ENCODE results near the gene OR2A14. TPM values are rescaled to one million over a fixed set of nuclear protein-coding genes. Genes with fewer than 3 reads are reported as not detected.
A peak's percentile ranks its signal among the peaks of the same experiment; 100 is the strongest.
"Not testable (repeated sequence)": the region's sequence is repeated elsewhere in the genome, so short reads cannot be mapped to it uniquely, and the experiment has no call there.

Gene OR2A14
- total and polyA plus RNA-seq, 2 of the 13 experiments (the other 11 are each of a cell fraction or from before 2014, with no cell fraction given): not detected

GRCh38 chr7:144127714-144128334 lies 4.8 kb downstream of the OR2A14 start (continued):
- no peak for TF ChIP-seq HOXA3 (CRISPR knock-in tag; IDR thresholded peaks at IDR 0.05)
- TF ChIP-seq MAX (IDR thresholded peaks at IDR 0.05): 0 out of 2 replicates have a peak, but pooled peaks have one; percentile 21
- TF ChIP-seq TAF15 (IDR thresholded peaks at IDR 0.05; ENCODE audit: low read depth, low read length, poor library complexity, severe bottlenecking): no peak
- TF ChIP-seq CTCF (CRISPR knock-in tag; IDR thresholded peaks at IDR 0.05): peak; percentile 84
- no peak for TF ChIP-seq ZNF138 (CRISPR knock-in tag; IDR thresholded peaks at IDR 0.05; ENCODE audit: low read depth)
- 0 out of 2 replicates have a peak, but pooled peaks have one; percentile 39 for TF ChIP-seq ZNF574 (CRISPR knock-in tag; IDR thresholded peaks at IDR 0.05)
- no peak for TF ChIP-seq FIP1L1 (IDR thresholded peaks at IDR 0.05; ENCODE audit: borderline replicate concordance, insufficient read depth, low read depth, low read length)
- TF ChIP-seq ARNTL (CRISPR knock-in tag; IDR thresholded peaks at IDR 0.05): peak; percentile 87
- 0 out of 2 replicates have a peak, but pooled peaks have one; percentile 20 for TF ChIP-seq ELF3 (CRISPR knock-in tag; IDR thresholded peaks at IDR 0.05)

GRCh38 chr7:144129601-144130000 lies 6.6 kb downstream of the OR2A14 start:
- H3K9me3 ChIP-seq (ENCODE audit: low read length); H3K36me3 ChIP-seq (replicated peaks in 1 of 2; ENCODE audit: control insufficient read depth in 1 of 2, insufficient read depth in 2 of 2, low read length in 2 of 2); H2AFZ ChIP-seq (ENCODE audit: low read length); intact Hi-C loops (cut with micrococcal nuclease; ENCODE audit: unreplicated experiment); H3K27ac ChIP-seq (ENCODE audit: extremely low read length, insufficient read depth, low read length); POLR2A ChIA-PET; H4K20me1 ChIP-seq (ENCODE audit: insufficient read depth, low read length); in situ Hi-C loops (cut with HindIII; ENCODE audit: extremely low pct_ligation_motif_present, low pct_unique_long_range_greater_than_20kb); H3K79me2 ChIP-seq (ENCODE audit: insufficient read depth, low read length); H3K4me2 ChIP-seq (ENCODE audit: low read depth, low read length); H3K27me3 ChIP-seq (ENCODE audit: control insufficient read depth in 1 of 2, insufficient read depth in 2 of 2, low read length in 2 of 2); FAIRE-seq; ATAC-seq; BruUV-seq (replicated peaks); DNase-seq (ENCODE audit: low spot score); H3K4me1 ChIP-seq (ENCODE audit: insufficient read depth, low read length); H3K9ac ChIP-seq (ENCODE audit: insufficient read depth, low read depth, low read length); H3K4me3 ChIP-seq (replicated peaks in 1 of 3; ENCODE audit: insufficient read depth in 1 of 3, low read depth in 2 of 3, low read length in 3 of 3); CTCF ChIA-PET (ENCODE audit: low intra/inter-chr PET ratio, low total read pairs): not testable (repeated sequence)
- WGBS (ENCODE audit: low lambda C conversion rate): 0% methylated on average over 6 of the region's 9 CpGs

All from HepG2 (cell line).